Fibroblast of mammary gland (primary cell): Measurements from ENCODE around the gene LRP10.
A peak's percentile ranks its signal among the peaks of the same experiment; 100 is the strongest.

Experiments used
- DNase-seq: peaks from one replicate; pipeline ENCODE4 v3.0.0-alpha.2; 2010; ENCODE audit warnings: low read depth
- H3K4me3 ChIP-seq: 2 replicates; pipeline ENCODE4 v1.5.1; 2011; ENCODE audit warnings: low read depth, mild to moderate bottlenecking, low read length, moderate library complexity; ENCODE audit not compliant: control insufficient read depth
- TF ChIP-seq, protein P1 (sequence below): conservative IDR thresholded peaks from 2 replicates; pipeline ENCODE4 v1.5.1; 2011; ENCODE audit warnings: low read depth, low read length, inconsistent platforms; ENCODE audit not compliant: control insufficient read depth, insufficient read depth

Gene LRP10

GRCh38 chr14:22872833-22873520, 1.4 kb downstream of the LRP10 start:
- TF ChIP-seq, protein P1, sequence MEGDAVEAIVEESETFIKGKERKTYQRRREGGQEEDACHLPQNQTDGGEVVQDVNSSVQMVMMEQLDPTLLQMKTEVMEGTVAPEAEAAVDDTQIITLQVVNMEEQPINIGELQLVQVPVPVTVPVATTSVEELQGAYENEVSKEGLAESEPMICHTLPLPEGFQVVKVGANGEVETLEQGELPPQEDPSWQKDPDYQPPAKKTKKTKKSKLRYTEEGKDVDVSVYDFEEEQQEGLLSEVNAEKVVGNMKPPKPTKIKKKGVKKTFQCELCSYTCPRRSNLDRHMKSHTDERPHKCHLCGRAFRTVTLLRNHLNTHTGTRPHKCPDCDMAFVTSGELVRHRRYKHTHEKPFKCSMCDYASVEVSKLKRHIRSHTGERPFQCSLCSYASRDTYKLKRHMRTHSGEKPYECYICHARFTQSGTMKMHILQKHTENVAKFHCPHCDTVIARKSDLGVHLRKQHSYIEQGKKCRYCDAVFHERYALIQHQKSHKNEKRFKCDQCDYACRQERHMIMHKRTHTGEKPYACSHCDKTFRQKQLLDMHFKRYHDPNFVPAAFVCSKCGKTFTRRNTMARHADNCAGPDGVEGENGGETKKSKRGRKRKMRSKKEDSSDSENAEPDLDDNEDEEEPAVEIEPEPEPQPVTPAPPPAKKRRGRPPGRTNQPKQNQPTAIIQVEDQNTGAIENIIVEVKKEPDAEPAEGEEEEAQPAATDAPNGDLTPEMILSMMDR = no peak
- peak; percentile 21 for DNase-seq
- H3K4me3 ChIP-seq = peak overlapping the region; percentile 79

GRCh38 chr14:22875003-22875747, 3.6 kb downstream of the LRP10 start:
- H3K4me3 ChIP-seq = no peak overlapping the region
- DNase-seq = no peak
- TF ChIP-seq, protein P1 = no peak

GRCh38 chr14:22875748-22876319, 4.3 kb downstream of the LRP10 start:
- DNase-seq = no peak
- H3K4me3 ChIP-seq = no peak overlapping the region
- TF ChIP-seq, protein P1 = no peak

GRCh38 chr14:22877000-22877501, 5.5 kb downstream of the LRP10 start:
- TF ChIP-seq, protein P1 = no peak
- DNase-seq = no peak
- H3K4me3 ChIP-seq = no peak overlapping the region

DNA sequence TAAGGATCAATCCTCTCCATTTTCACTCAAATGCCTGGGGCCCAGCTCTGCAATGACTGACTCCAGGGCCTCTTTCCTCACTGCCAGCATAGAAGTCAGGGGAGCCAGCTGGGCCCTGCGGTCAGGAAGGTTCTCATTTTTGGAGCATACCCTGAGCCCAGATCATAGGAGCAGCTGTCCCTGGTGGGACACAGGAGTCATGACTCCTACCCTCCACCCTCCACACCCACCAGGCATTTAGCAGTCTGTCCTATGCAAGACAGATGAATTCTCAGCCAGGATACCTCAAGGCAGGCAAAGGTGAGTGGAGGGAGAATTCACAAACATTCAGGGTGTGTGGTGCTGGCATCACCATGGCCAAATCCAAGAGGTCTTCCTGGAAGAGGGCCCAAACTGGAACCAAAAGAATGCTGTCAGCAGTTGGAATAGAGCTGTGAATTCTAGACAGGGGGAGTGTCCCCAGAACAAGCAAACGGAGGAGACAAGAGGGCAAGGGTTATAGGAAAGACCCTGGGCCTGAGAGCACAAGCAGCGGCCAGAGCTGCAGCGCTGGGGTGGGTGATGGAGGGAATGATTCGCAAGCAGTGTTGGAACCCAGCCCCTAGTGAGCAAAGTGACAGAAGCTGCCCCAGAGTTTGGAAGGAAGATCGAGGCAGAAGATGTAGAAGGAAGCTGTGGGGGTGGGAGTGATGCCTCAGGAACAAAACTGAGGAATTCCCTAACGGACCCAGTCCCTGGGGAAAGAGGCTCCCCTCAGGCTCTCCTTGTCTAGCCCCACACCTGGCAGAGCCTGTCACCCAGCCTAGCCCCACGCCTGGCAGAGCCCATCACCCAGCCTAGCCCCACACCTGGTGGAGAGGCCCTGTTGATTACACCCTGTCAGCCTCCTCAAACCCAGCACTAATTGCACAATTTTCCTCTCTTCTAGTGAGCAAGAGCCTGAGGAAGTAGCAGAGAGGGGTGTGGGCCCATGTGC, 7.0 kb downstream of the LRP10 start:
- H3K4me3 ChIP-seq = no peak overlapping the region
- DNase-seq = no peak
- TF ChIP-seq, protein P1 = no peak

GRCh38 chr14:22882064-22882463, 10.5 kb downstream of the LRP10 start:
- no peak overlapping the region for H3K4me3 ChIP-seq
- TF ChIP-seq, protein P1 = no peak
- no peak for DNase-seq
